Cerebellar nuclear complex (tissue), 1 donor: ENCODE data around the gene MYLK.

Experiments
- DNase-seq, 2 experiments: peaks; one replicate each; lab custom pipeline; 2025; lab: John Stamatoyannopoulos, UW

MYLK gene

GRCh38 chr3:123590685-123591450 is 293.3 kb downstream of the MYLK start:
- no peak for DNase-seq

GRCh38 chr3:123587401-123587800 is 296.7 kb downstream of the MYLK start:
- DNase-seq = no peak

GRCh38 chr3:123586968-123587367 is 297.2 kb downstream of the MYLK start:
- DNase-seq = no peak

DNA sequence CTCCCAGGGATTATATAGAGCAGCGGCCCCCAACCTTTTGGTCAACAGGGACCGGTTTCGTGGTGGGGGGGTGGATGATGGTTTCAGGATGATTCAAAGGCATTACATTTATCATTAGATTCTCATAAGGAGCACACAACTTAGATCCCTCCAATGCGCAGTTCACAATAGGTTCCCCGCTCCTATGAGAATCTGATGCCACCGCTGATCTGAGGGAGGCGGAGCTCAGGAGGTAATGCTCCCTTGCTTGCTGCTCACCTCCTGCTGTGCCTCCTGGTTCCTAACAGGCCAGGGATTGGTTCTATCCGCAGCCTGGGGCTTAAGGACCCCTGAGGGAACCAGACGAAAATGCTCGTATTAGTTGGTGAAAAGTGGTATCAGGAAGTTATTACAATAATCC is 298.0 kb downstream of the MYLK start:
- no peak for DNase-seq

DNA sequence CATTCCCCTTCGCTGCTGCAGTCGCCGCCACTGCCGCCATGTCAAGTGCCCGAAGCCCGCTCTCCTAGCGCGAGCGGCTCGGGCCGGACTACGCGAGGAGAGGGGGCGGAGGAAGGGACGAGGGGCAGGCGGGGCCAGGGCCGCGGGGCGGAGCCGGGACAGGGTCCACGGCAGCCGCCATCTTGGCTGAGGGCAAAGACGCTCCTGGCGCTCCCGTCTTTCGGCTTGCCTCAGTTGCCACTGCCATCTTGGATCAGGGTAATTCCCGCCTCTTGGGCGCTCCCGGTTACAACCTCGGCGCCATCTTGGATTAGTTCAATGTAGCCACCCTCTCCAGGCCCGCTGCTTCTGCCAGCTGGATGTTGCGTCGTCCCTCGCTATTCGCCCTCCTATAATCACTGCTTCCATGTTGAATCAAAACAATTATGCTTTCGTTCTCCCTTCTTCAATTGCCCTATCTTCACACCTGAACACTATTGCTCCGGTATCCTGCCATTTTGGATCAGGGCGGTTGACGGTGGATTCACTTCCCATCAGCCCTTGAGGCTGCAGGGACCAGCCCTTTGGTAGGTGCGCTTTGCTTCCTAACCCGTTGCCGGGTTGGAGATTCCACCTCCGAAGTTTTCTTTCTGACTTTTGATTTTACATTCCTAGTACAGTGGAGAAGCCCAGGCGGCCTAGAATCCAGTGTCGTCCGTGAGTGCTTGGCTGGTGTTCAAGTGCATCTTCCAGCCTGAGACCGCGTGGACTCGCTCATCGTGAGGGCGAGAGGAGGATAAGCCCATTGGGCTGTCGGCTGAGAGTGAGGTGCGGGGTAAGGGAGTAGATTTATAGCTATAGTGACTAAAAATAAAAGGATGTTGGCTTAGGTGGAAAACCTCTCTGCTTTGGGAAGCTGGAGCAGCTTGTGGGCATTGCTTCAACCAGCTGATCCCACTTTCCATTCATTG is 298.9 kb downstream of the MYLK start, which contains the start of gene HACD2:
HACD2 (minus strand) TSS at position 66 of the 950 bp plus-strand sequence; CDS start at position 40, 26 bp downstream.
- peak; percentile 63 to 89 for DNase-seq

GRCh38 chr3:123584284-123584987 is 299.7 kb downstream of the MYLK start:
- no peak for DNase-seq

- no peak for DNase-seq
These were observed 300.6 kb downstream of the MYLK start for GRCh38 chr3:123583561-123583960.

GRCh38 chr3:123582315-123582714 is 301.8 kb downstream of the MYLK start:
- DNase-seq = no peak

- DNase-seq = no peak
These were observed 308.0 kb downstream of the MYLK start for GRCh38 chr3:123576122-123576521.

DNA sequence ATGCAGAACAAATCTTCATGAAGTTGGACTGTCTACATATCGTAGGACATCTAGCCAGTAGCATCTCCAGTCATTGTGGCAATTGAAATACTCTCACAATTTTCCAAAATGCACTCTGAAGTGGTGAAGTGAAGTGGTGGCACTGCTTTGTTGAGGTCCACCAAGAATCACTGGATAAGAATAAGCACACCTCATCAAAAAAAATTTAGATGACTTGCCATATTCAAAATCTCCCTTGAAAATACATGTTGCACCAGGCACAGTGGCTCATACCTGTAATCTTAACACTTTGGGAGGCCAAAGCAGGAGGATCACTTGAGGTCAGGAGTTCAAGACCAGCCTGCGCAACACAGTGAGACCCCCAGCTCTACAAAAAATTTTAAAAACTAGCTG is 312.2 kb downstream of the MYLK start:
- DNase-seq = no peak

DNA sequence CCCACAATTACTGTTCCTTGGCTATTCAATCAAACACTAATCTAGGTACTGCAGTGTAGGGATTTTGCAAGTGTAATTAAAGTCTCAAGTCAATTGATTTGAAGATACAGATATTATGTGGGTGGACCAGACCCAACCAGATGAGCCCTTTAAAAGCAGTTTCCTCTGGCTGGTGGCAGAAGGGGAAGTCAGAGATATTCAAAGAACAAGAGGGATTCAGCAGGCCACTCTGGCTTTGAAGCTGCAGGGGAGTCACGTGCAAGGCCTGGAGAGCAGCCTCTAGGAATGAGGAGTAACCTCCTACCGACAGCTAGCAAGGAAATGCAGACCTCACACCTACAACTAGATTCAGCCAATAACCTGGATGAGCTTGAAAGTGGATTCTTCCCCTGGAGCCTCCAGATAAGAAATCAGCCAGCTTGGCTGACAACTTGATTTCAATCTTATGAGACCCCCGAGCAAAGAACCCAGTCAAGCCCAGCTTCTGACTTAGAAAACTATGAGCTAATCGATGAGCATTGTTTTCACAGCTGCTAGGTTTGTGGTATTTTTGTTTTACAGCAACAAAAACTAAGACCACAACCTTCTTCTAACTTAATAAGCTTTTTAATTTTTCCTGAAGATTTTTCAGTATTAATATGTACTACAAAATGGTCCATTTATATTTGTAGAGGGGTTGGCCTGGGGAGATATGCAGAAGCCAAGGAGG is 312.7 kb downstream of the MYLK start:
- no peak for DNase-seq

GRCh38 chr3:123568875-123569274 is 315.3 kb downstream of the MYLK start:
- DNase-seq = no peak

GRCh38 chr3:123568034-123568433 is 316.1 kb downstream of the MYLK start:
- no peak for DNase-seq

GRCh38 chr3:123564056-123564455 is 320.1 kb downstream of the MYLK start:
- DNase-seq = no peak

GRCh38 chr3:123562547-123562946 is 321.6 kb downstream of the MYLK start:
- no peak for DNase-seq

GRCh38 chr3:123561188-123561587 is 322.9 kb downstream of the MYLK start:
- DNase-seq = no peak
